ENCODE measurements around the gene TTLL3. TPM values are rescaled to one million over a fixed set of nuclear protein-coding genes. Genes with fewer than 3 reads are reported as not detected.

Gene TTLL3
- total and polyA plus RNA-seq, 2 of the 13 experiments (the other 11 are each of a cell fraction or from before 2014, with no cell fraction given): 9.5 to 51.2 TPM

DNA sequence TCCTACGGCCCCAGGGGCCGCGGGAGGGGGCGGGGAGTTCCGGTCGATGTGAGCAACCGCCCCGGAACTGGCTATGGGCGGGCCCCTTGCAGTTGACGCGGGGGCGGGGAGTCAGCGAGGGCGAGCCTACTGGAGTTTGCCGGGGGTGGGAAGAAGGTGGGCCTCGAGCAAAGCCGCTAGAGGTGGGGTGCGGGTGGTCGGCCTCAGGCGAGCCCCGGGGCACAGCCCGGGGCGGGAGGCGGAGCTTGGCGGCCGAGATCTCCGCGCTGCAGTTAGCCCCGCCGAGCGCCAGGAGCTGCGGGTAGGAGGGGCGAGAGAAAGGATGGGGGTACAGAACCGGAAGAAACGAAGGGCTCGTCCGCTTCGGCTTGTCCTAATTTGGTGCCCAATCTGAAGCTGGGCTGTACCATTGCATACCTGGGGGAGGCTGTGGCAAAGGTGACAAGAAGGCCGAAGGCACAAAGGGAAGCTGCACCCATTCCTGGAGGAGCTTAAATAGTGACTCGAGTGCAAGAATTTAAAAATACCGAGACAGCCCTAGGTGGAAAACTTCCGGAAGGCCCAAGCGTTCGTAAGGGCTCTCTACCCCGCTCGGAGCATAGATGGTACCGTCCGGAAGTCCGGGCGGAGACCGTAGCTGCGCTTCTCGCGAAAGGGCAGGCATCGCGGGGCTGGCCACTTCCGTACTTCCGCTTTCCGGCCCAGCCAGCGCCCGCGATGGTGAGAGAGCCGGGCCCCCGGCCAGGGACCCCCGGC lies 17.5 kb upstream of the TTLL3 start, which contains the start of the genes ARPC4 and TADA3 (continued):
- TF ChIP-seq DNMT3B (CRISPR knock-in tag; conservative IDR thresholded peaks at IDR 0.05) (no peak), ZBTB2 (CRISPR knock-in tag; IDR thresholded peaks at IDR 0.05; ENCODE audit: low read depth) (no peak; the same call in 1 of the 2 replicates), ZNF441 (CRISPR knock-in tag; IDR thresholded peaks at IDR 0.05; ENCODE audit: borderline replicate concordance) (0 out of 2 replicates have a peak, but pooled peaks have one; percentile 28), ZNF709 (CRISPR knock-in tag; IDR thresholded peaks at IDR 0.05) (peak; percentile 45; the same call in 1 of the 2 replicates), TBL1XR1 (IDR thresholded peaks at IDR 0.05; ENCODE audit: borderline replicate concordance, low read length, partially characterized antibody) (no peak), RAD21 (CRISPR knock-in tag; IDR thresholded peaks at IDR 0.05) (peak; percentile 30; the same call in 1 of the 2 replicates), ZNF33A (CRISPR knock-in tag; IDR thresholded peaks at IDR 0.05; ENCODE audit: borderline replicate concordance) (no peak), ZNF605 (CRISPR knock-in tag; IDR thresholded peaks at IDR 0.05) (no peak; the same call in 1 of the 2 replicates), SIN3B (IDR thresholded peaks at IDR 0.05; ENCODE audit: low read length) (peak; percentile 49), KIAA2018 (CRISPR knock-in tag; IDR thresholded peaks at IDR 0.05; ENCODE audit: borderline replicate concordance) (no peak)
- TF ChIP-seq, protein P1, sequence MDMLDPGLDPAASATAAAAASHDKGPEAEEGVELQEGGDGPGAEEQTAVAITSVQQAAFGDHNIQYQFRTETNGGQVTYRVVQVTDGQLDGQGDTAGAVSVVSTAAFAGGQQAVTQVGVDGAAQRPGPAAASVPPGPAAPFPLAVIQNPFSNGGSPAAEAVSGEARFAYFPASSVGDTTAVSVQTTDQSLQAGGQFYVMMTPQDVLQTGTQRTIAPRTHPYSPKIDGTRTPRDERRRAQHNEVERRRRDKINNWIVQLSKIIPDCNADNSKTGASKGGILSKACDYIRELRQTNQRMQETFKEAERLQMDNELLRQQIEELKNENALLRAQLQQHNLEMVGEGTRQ (IDR thresholded peaks at IDR 0.05; ENCODE audit: low read depth, low read length): no peak
- TF ChIP-seq, protein P1 (CRISPR knock-in tag; IDR thresholded peaks at IDR 0.05; ENCODE audit: borderline replicate concordance): peak; percentile 87; the same call in 1 of the 2 replicates
- TF ChIP-seq, protein P2, sequence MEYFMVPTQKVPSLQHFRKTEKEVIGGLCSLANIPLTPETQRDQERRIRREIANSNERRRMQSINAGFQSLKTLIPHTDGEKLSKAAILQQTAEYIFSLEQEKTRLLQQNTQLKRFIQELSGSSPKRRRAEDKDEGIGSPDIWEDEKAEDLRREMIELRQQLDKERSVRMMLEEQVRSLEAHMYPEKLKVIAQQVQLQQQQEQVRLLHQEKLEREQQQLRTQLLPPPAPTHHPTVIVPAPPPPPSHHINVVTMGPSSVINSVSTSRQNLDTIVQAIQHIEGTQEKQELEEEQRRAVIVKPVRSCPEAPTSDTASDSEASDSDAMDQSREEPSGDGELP (IDR thresholded peaks at IDR 0.05; ENCODE audit: borderline replicate concordance, low read depth): peak; percentile 49; the same call in 1 of the 2 replicates
- TF ChIP-seq, protein P3, sequence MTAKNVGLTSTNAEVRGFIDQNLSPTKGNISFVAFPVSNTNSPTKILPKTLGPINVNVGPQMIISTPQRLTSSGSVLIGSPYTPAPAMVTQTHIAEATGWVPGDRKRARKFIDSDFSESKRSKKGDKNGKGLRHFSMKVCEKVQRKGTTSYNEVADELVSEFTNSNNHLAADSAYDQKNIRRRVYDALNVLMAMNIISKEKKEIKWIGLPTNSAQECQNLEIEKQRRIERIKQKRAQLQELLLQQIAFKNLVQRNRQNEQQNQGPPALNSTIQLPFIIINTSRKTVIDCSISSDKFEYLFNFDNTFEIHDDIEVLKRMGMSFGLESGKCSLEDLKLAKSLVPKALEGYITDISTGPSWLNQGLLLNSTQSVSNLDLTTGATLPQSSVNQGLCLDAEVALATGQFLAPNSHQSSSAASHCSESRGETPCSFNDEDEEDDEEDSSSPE (CRISPR knock-in tag; IDR thresholded peaks at IDR 0.05): peak; percentile 53; the same call in 1 of the 2 replicates

Measured in HepG2 (cell line).